ENCODE measurements around the gene HUS1. TPM values are rescaled to one million over a fixed set of nuclear protein-coding genes. Genes with fewer than 3 reads are reported as not detected.

The HUS1 gene
- total and polyA plus RNA-seq, 9 donors, result 10.0 to 27.2 (median 20.7) TPM

GRCh38 chr7:47951374-47951773, 28.0 kb downstream of the HUS1 start:
- DNase-seq, result no peak
- Histone ChIP-seq H3K27ac (no peak overlapping the region), H3K36me3 (no peaks in the 10 kb centered on the region), H3K4me3 (no peak overlapping the region), H3K27me3 (no peaks in the 10 kb centered on the region), H3K4me1 (ENCODE audit: insufficient read depth) (no peaks in the 10 kb centered on the region), H3K9me3 (no peaks in the 10 kb centered on the region)
- intact Hi-C loops (cut with DNase I), result no loop called here
- no peak for TF ChIP-seq EP300 (IDR thresholded peaks at IDR 0.05)
- no peak for TF ChIP-seq CTCF (IDR thresholded peaks at IDR 0.05)
- no peak for TF ChIP-seq POLR2A (IDR thresholded peaks at IDR 0.05)

- no peak for DNase-seq
- intact Hi-C loops (cut with DNase I), result no loop called here
Observed at GRCh38 chr7:47950714-47951113, 28.7 kb downstream of the HUS1 start.

DNA sequence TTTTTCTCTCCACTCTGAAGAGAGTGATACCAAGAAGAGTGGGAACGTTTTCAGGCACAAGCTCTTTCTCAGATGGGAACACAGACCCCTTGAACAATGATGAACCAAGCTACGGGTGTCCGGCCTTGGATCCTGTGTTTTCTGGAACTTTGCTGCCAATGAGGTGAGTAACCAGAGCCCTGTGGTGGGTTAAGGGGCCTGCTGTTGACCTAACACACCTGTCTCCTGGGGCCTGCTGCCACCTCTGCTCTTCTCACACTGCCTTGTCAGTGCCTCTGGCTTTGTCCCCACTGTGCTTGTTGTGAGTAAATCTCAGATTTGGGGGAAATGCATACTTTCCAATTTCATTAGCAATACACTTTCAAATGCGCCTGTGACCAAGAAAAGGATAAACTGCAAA, 29.7 kb downstream of the HUS1 start:
- no peak for DNase-seq
- Histone ChIP-seq H3K36me3 (no peaks in the 10 kb centered on the region), H3K27me3 (no peaks in the 10 kb centered on the region), H3K9me3 (no peaks in the 10 kb centered on the region), H3K4me1 (ENCODE audit: insufficient read depth) (no peaks in the 10 kb centered on the region), H3K4me3 (no peak overlapping the region), H3K27ac (no peak overlapping the region)
- TF ChIP-seq POLR2A (IDR thresholded peaks at IDR 0.05) (no peak), EP300 (IDR thresholded peaks at IDR 0.05) (no peak), CTCF (IDR thresholded peaks at IDR 0.05) (no peak)
- intact Hi-C loops (cut with DNase I), result loop anchor here in 2 of 4 donors (2.0 to 10.0 kb wide), 3 partner anchors 45 to 675 kb away; no protein-coding TSS in a partner anchor
- 72 to 84% (median 73%) methylated on average over 4 of the region's 4 CpGs for WGBS, 3 donors

More at GRCh38 chr7:47950714-47951113, 28.7 kb downstream of the HUS1 start:
- Histone ChIP-seq H3K4me3 (no peak overlapping the region), H3K4me1 (ENCODE audit: insufficient read depth) (no peaks in the 10 kb centered on the region), H3K27me3 (no peaks in the 10 kb centered on the region), H3K27ac (no peak overlapping the region), H3K36me3 (no peaks in the 10 kb centered on the region), H3K9me3 (no peaks in the 10 kb centered on the region)
- TF ChIP-seq CTCF (IDR thresholded peaks at IDR 0.05), result no peak
- no peak for TF ChIP-seq EP300 (IDR thresholded peaks at IDR 0.05)
- TF ChIP-seq POLR2A (IDR thresholded peaks at IDR 0.05), result no peak
- WGBS, 3 donors, result 59 to 66% (median 65%) methylated on average over 11 of the region's 11 CpGs

DNA sequence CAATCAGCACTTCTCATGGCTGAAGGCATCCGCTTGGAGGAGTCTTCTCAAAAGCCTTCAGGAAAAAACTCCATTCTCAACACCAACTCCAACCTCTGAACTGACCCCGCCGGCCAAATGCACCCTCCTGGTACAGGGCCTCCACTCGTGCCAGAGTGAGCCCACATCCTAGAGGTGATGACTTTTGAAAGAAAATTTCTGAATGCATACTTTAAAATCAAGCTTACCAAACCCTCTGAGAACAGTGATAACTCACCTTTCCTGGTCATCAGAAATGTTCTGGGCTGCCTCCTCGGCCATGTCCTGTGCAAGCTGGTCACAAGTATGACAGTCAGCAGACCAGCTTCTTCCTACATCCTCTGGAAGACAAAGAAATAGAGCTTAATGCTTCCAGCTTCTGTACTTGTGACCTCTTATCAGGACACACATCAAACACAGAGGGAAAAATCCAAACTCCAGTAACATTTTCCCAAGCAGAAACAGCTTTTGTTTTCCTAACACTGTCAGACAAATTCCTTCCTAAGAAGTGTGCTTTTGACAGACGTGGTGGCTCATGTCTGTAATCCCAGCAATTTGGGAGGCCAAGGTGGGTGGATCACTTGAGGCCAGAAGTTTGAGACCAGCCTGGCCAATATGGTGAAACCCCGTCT, 31.1 kb downstream of the HUS1 start, which contains the start of gene PKD1L1:
Gene PKD1L1 (minus strand): TSS at position 326 of the 650 bp plus-strand sequence. CDS start 26 bp downstream, at position 300.
- no peak for DNase-seq
- no peak for TF ChIP-seq CTCF (IDR thresholded peaks at IDR 0.05)
- no peak for TF ChIP-seq EP300 (IDR thresholded peaks at IDR 0.05)
- TF ChIP-seq POLR2A (IDR thresholded peaks at IDR 0.05), result no peak
- Histone ChIP-seq H3K4me3 (no peak within 1 kb of the TSS), H3K9me3 (no peaks in the 10 kb centered on the region), H3K27ac (no peak within 1 kb of the TSS), H3K27me3 (no peaks in the 10 kb centered on the region), H3K36me3 (no peaks in the 10 kb centered on the region), H3K4me1 (ENCODE audit: insufficient read depth) (no peaks in the 10 kb centered on the region)
- intact Hi-C loops (cut with DNase I), result loop anchor here in 2 of 4 donors (2.0 to 10.0 kb wide), 3 partner anchors 47 to 673 kb away; no protein-coding TSS in a partner anchor
- WGBS, 3 donors, result 81 to 82% (median 81%) methylated on average over 7 of the region's 7 CpGs
